Stimulated activated CD4-positive, alpha-beta T cell treated with anti-CD3 and anti-CD28 coated beads, Interleukin-12 subunit alpha, Interleukin-12 subunit beta, amount 100 ng/mL, for 4 hours (primary cell): ENCODE measurements around the gene WDR59.
"Not testable (repeated sequence)": the region's sequence is repeated elsewhere in the genome, so short reads cannot be mapped to it uniquely, and the experiment has no call there.

Experiments used
- DNase-seq: peaks from one replicate; pipeline ENCODE4 v3.0.0-alpha.2; 2020

WDR59 gene

DNA sequence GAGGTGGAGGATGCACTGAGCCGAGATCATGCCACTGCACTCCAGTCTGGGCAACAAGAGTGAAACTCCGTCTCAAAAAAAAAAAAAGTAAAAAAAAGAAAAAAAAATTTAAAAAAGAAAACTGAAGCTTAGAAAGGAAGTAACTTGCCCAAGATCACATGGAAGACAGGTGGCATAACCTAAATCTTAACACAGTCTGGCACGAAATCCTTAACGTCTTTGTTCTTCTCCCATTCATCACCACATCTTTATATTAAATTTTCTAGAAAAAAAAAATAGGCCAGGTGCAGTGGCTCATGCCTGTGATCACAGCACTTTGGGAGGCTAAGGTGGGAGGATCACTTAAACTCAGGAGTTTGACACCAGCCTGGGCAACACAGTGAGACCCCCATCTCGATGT lies 9.3 kb downstream of the WDR59 start:
- no peak for DNase-seq

DNA sequence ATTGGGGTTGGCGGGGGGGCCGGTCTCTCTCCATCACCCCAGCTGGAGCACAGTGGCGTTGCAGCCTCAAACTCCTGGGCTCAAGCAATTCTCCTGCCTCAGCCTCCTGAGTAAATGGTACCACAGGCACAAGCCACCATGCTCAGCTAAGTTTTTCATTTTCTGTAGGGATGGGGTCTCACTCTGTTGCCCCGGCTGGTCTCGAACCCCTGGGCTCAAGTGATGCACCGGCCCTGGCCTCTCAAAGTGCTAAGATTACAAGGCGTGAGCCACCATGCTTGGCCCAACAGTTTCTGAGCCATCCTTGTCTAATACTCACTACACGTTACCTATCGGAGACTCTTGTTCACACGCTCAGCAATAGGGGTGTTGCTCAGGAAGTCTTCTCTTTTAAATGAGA lies 11.6 kb downstream of the WDR59 start:
- no peak for DNase-seq

DNA sequence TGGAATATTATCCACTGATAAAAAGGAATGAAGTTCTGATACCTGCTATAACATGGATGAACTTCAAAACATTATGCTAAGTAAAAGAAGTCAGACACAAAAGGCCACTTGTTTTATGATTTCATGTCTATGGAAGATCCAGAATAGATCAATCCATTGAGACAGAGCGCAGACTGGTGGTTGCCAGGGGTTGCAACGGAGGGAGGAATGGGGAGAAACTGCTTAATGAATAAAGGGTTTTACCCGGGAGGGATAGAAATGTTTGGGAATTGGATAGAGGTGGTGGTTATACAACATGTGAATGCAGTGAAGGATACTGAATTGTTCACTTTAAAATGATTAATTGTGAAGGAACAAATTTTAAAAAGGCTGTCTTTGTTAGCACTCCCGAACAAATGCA lies 30.2 kb downstream of the WDR59 start:
- DNase-seq: no peak

DNA sequence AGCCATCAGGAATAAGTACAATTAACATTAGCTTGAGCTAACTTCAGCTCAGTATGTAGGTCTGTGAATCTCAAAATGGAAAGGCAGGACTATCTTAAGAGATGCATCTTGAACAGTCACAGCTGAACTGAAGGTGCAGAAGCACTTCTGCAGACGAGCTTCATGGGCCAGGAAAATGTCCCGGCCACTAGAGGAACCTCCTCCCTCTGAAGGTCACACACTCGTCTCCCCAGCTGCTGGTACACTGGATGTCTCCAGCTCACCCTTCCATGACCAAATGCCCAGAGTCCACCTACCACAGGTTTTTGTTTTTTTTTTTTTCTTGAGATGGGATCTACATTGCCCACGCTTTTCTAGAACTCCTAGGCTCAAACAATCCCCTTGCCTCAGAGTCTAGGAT lies 33.2 kb downstream of the WDR59 start:
- DNase-seq: no peak

DNA sequence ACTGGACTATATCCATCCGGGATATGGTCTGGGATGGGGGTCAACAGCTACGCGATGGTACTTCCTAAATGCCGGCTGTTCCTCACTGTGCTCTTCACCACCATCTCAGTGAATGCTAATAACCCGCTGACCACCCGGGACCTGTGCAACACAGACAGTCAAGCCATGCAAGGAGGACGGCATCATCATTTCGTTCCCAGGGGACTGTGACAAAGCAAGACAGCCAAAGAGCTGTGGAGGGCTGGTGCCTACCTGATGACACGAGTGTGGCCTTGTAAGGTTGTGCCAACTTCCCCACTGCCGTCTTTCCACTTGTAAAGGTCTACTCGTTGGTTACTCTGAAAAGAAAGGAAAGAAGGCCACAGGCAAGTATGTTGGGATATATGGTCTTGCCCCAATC lies 33.7 kb downstream of the WDR59 start:
- no peak for DNase-seq

DNA sequence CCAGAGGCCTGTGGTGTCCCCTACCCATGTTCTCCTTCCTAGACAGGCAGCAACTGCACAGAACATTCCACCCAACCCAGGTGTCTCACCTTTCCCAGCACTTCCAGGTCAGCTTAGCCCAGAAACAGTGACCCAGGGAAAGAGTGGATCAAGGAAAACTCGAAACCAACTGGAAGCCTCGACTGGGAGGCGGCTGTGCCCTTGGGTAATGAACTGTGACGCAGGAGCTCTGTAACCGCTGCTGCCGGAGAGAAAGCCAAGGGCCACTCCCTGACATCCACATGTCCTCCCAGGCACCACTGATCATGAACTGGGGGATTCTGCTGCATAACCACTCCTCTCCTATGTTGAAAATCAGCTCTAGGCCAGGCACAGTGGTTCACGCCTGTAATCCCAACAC lies 34.4 kb downstream of the WDR59 start:
- DNase-seq: no peak

DNA sequence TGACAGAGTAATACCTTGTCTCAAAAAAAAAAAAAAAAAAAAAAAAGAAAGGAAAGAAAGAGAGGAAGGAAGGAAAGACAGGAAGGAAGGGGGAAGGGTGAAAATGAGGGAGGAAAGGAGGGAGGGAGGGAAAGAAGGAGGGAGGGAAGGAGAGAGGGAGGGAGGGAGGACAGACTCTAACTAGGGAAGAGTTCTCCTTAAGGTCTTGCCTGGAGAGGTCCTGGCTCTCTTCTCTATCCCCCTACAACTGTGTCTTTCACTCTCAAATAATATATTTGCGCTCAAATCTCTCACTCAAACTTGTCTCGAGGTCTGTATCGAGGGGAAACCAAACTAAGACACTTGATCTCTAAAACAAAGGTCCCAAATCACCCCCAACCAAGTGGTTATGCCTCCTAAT lies 35.6 kb downstream of the WDR59 start:
- DNase-seq: no peak

DNA sequence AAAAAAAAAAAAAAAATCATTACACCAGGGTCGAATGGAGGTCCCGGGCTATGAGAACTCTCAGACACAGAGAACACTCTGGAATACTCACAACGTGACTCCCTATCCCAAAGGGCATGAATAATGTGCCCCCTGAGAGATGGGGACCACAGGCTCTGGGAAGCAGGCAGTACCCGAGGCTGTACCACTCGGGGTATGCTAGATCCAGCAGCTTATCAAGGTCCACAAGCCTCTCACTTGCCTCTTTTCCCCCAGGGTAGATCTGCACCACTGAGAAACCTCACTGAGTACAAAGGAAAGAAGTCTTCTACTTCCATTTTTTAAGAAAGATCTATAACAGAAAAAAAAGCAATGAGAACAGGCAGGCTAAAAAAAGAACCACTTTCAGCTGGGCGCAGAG lies 40.5 kb downstream of the WDR59 start:
- DNase-seq: no peak

DNA sequence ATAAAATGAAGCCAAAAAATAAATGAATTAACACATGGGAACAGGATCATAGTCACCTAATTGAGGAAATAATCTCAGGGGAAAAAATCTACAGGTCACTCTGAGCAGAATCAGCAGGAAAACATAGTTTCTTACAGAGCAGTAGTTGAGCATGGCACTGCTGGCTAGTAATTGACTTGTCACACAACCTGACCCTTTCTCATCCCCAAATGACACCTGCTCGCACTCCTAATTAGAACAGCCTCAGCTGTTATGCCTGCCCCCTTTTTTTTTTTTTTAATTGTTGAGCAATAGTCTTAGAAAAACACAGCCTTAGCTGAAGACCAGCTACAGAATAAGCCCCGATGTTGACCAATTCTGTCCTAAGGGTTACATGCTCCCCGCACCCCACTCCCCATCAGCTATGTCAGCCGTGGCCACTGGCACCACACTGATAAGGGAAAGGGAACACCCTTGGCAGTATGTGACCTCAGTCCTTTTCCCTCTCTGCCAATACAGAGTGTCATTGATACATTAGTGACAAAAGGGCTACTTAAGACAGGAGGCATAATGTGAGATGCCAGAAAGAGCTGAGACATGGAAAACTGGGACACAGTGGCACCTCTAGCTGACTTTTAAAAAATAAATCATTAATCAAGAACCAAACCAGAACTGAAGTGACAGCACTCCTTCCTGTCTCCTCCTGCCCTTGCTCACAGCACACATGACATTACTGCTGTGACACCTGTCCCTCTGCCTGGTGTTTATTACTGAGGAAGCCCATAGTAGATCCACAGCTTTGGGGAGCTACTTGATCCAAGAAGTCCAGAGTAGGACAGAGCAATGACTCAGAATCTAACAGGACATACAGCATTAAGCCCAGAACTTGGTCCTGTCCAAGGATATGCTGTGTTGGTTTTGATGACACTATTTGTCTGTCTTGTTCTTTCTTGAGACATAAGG lies 41.7 kb downstream of the WDR59 start:
- no peak for DNase-seq

DNA sequence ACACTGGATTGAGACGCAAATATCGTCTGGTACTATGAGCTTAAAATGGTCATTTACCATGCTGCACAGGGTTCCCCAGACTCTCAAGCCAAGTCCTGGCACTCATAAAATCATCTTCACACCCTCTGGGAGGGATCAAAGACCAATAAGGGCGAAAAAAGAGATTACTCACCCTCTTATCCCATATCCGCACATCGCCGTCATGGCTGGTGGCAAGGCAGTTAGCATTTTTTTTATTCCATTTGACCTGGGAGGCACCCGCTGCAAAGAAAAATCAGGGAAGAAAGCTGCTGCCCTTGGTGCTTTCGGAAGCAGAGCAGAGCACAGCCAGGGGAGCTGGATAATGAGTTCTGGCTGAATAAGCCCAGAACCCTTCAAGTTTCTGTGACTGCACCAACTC lies 42.4 kb downstream of the WDR59 start:
- no peak for DNase-seq

DNA sequence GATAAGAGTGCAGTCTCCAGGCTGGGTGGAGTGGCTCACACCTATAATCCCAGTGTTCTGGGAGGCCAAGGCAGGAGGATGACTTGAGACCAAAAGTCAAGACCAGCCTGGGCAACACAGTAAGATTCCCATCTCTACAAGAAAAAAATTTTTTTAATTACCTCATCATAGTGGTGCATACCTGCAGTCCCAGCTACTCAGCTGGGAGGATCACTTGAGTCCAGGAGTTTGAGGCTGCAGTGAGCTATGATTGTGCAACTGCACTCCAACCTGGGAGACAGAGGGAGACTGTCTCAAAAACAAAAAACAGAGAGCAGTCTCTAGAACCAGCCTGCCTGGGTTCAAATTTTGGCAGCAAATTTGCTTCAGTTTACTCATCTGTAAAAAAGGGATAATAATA lies 45.2 kb downstream of the WDR59 start:
- DNase-seq: no peak

DNA sequence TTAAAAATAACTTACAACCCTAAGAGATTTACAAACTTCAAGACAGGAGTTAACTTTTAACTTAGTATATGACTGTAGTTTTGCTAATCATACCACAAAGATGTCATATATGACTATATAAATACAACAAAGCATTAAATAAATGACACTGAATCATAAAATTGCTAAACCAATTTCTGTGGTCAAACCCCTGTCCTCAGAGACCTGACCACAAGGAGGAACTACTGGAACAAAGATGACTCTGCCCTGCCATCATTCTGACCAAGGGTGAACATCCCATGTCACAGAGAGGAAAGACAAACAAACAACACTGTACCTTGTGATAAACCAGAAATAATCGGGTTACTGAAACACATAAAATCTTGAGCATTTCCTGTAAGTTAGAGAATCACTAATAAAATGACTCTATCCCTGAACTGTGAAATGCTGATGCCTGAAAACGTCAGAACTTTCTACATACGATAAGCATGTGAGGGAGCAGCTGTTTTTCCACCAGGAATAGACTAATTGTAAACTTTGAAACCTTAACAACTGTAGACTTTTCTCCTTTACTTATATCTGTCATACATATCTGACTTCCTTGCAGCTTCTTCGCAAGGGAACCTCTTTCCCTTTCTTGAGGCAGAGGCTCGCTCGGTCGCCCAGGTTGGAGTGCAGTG lies 47.9 kb downstream of the WDR59 start:
- no peak for DNase-seq

DNA sequence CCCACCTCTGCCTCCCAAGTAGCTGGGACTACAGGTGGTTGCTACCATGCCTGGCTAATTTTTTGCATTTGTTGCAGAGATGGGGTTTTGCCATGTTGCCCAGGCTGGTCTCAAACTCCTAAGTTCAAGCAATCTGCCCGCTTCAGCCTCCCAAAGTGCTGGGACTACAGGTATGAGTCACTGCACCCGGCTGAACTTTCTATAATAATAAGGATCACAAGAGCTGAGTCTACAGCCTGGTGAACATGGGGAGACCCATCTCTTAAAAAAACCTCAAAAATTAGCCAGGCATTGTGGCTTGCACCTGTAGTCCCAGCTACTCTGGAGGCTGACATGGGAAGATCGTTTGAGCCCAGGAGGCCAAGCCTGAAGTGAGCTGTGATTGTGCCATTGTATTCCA lies 53.5 kb downstream of the WDR59 start:
- no peak for DNase-seq

DNA sequence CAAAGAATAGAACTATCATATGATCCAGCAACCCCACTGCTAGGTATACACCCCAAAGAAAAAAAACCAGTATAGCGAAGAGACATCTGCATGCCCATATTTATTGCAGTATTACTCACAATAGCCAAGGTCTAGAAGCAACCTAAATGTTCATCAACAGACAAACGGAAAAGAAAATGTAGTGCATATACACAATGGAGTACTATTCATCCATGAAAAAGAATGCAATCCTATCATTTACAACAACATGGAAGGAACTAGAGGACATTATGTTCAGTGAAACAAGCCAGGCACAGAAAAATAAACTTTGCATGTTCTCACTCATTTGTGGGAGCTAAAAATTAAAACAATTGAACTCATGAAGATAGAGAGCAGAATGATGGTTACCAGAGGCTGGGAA lies 55.3 kb downstream of the WDR59 start:
- DNase-seq: no peak

DNA sequence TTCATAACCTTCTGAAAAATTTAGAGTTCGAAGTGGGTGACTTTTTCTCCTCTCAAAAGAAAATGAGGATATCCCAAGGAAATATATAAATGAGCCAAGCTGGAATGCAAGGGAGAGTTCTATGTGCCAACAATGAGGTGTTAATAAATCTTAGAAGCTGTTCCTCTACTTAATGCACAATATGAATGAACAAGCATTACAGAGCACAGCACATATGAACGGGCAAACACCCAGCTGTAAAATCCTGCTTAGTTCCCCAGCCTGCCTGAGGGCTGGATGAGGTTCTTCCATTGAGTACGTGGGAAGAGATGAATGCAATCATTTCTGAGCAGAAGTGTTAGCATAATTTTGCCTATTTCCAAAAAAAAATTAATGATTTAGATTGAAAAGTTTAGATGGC lies 58.1 kb downstream of the WDR59 start:
- DNase-seq: no peak

DNA sequence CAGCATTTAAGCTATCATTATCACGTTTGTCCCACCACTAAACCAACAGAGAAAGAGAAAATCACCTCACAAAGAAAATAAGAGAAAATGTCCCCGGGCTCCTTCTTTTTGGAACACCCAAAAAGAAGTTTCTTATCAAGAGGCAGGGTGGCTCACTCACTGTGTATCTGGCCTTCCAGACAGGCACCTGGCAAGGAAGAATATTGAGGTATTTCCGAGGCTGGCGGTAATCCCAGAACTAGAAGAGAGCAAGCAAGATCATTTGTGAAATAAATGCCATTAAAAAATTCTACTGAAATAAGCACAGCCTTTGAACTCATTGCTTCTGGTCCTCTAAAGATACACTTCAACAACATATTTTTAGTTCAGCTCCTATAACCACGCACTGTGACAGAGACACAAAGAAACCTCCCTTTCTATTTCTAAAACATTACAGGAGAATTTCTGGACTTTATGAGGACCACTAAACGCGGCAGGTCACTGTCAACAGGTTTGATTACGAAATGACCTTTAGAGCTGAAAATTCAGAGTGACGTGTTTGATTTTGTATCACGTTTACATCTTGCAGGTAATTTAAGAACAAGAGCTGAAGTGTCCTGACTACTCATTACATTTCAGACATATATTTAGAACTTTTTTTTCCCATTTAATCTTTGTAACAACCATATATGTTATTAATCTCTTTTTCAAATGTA lies 61.0 kb downstream of the WDR59 start:
- no peak for DNase-seq

DNA sequence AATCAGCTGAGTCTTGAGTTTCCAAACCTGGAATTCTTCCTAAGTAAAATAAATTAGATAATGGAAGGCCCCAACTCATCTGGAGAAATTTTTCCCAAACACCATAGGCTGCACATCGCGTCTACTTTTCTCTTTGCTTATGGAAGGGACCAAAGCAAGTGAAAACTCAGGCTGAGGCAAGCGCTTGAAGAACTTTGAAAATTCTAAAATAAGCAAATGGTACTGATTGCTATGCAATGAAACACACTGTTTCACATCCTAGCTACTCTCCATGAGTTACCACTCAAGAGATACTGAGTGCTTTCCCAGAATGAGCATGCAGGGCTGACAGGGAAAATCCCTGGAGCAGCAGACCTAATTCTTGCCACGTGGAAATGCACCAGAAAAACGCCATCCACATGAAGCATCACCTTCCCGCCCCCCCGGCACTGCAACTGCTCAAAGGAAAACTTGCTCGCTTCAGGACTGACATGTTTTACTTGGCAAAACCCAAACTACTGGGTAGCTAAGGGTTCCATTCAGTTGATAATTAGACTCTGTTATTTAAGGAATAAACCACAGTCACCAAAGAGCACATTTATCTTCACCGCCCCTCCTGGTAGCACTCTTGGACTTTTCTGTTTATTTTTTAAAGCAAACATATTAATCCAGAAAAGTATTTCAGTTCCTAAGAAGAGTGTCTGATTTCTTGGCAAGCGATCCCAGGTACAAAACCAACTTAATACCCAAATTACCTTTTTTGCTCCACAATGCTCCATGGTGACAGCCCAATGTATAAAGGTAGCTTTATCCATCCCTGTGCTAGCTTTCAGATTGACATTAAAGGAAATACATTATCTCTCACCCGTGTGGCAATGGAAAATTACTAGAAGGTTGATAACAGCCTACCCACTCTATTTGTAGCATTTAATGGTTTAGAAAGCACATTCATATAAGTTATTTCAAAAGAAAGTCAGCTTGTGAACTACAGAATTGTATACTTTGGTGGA lies 62.5 kb downstream of the WDR59 start:
- DNase-seq: no peak

DNA sequence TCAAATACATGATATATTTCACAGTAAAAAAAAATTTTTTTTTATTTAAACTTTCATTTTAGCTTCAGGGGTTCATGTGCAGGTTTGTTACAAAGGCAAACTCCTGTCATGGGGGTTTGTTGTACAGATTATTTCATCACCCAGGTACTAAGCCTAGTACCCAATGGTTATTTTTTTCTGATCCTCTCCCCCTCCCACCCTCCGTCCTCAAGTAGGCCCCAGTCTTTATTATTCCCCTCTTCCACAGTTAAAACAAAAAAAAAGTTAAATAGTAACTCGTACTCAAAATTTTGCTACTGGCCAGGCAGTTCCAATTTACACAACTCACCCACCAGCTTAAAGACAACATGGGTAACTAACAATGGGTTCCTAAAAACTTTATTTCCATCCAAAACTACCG lies 63.9 kb downstream of the WDR59 start:
- no peak for DNase-seq

DNA sequence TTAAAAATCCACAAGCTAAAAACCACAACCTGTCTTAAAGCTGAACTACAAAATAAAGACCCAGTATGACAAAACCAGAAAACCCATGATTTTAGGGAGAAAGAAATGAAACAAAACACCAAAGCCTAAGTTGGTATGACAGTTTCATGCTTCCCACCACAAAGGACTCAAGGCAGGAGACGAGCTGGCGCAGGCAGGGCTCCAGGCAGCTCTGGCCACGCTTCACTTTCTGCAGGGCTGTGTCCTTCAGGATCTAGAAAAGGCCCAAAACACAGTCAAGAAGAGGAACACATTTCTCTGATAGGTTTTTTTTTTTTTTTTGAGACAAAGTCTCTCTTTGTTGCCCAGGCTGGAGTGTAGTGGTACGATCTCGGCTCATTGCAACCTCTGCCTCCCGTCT lies 75.3 kb downstream of the WDR59 start:
- no peak for DNase-seq

DNA sequence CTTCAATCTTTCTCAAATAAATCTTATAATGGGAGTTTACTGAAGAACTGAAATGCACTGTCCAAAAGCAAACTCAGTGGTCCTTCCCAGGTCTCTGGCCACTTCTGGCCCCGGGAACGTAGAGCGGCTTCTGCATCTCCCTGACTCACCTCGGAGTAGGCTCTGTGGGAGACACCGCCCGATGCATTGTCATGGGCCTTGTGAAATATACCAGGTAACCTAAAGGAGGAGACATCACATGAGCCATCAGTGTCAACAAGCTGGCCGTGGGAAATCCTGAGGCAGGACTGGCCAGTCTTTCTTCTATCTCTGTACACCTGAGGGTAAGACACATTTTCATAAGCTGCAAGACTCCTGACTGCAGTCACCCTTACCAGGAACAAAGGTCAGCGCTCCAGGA lies 76.2 kb downstream of the WDR59 start:
- DNase-seq: not testable (repeated sequence)

DNA sequence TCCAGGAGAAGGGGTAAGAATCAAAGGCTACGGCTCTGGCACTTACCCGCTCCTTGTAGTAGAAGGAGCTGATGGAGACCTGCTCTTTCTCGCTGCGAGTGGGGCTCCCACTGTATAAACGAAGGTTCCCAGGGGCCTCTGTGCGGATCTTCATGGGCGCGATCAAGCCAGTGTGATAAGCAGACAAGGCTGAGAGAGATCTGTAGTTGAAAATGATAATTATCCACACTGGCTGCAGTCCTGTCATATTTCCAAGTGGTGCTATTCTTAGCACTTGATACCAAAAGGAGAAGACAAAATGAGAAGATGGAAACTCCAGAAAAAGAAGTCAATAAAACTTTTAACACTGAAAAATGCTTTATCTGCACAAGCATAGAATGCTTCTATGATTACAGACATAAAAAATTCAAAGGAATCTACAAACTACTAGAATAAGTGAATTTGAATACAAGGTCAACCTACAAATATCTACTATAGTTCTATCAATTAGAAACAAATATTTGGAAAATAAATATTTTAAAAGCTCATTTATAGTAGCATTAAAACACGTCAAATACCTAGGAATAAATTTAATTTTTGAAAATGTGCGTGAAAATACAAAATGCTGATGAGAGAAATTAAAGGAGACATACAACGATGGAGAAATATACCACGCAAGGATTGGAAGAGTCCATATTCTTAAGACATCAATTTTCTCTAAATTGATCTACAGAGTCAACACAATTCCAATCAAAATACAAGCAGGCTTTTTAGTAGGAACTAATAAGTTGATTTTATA lies 80.8 kb downstream of the WDR59 start:
- no peak for DNase-seq

DNA sequence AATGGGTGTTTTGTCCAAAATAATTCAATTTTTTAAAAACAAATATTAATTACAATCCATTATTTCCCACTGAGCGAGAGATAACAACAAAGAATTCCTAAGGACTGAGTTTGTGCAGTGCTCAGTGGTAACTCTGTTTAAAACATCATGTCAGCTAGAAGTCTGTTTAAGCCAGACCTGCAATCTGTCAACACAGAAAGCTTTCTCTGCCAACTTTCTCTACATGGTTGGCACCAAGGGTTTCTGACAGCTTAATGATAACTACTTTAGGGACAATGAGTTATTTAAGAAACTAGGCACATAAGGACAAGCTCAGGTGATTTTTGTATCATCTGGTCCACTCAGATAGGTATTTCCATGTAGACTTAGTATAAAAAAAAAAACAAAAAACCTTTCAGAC lies 81.8 kb downstream of the WDR59 start:
- no peak for DNase-seq
